H1 (cell line): Measurements from ENCODE around the gene ZBTB42. TPM values are rescaled to one million over a fixed set of nuclear protein-coding genes. Genes with fewer than 3 reads are reported as not detected.

Source experiments
- ATF3 ChIP-seq: IDR thresholded peaks from 2 replicates; pipeline ENCODE4 v1.6.1; 2011; ENCODE audit warnings: low read depth, mild to moderate bottlenecking, low read length; ENCODE audit not compliant: insufficient read depth
- CHD7 ChIP-seq: fragments of 300-600 bp; sonication (generic); IDR thresholded peaks from 2 replicates; pipeline ENCODE4 v1.7.1; 2012; ENCODE audit warnings: low read length, moderate library complexity, mild to moderate bottlenecking, inconsistent platforms; ENCODE audit not compliant: insufficient replicate concordance
- CREB1 ChIP-seq: IDR thresholded peaks from 2 replicates; pipeline ENCODE4 v1.6.1; 2012; ENCODE audit warnings: inconsistent platforms
- CTCF ChIP-seq, 3 experiments: IDR thresholded peaks; 1 replicate in 2 of 3; 2 replicates in 1 of 3; pipeline versions ENCODE4 v1.5.1 to v1.6.1; 2011; ENCODE audit warnings: low read length in 3 of 3, mild to moderate bottlenecking in 3 of 3, inconsistent platforms in 2 of 3, low read depth in 1 of 3, moderate library complexity in 1 of 3; ENCODE audit not compliant: insufficient read depth in 1 of 3; ENCODE audit errors: control extremely low read depth in 1 of 3
- POLR2A ChIP-seq, 2 experiments: IDR thresholded peaks; 1 replicate in 1 of 2; 2 replicates in 1 of 2; pipeline ENCODE4 v1.6.1; 2011; ENCODE audit warnings: low read depth in 2 of 2, low read length in 2 of 2, mild to moderate bottlenecking in 2 of 2; ENCODE audit errors: control extremely low read depth in 1 of 2
- RAD21 ChIP-seq, 2 experiments: IDR thresholded peaks in 1 of 2; conservative IDR thresholded peaks in 1 of 2; 2 replicates each; pipeline ENCODE4 v1.6.1; 2011; ENCODE audit warnings: low read depth in 2 of 2, low read length in 2 of 2, improper control_type of control experiment in 1 of 2, inconsistent platforms in 1 of 2, mild to moderate bottlenecking in 1 of 2, moderate library complexity in 1 of 2
- SAP30 ChIP-seq: fragments of 300-600 bp; sonication (generic); IDR thresholded peaks from 2 replicates; pipeline ENCODE4 v1.7.1; 2012; ENCODE audit warnings: low read length, moderate library complexity, mild to moderate bottlenecking, inconsistent platforms; ENCODE audit not compliant: insufficient read depth, insufficient replicate concordance
- polyA plus RNA-seq, 7 experiments: library from polyadenylated mRNA; depleted of rRNA in 3 of 7; stranded (reverse) in 5 of 7; unstranded in 2 of 7; fragments of >200 nt in 5 of 7; fragments of 200-250 nt in 2 of 7; gene quantifications; 1 replicate in 5 of 7; 2 replicates in 1 of 7; 4 replicates in 1 of 7; pipeline versions ENCODE4 v1.2.1 to v1.2.3, GENCODE V29; 2011 to 2013; ENCODE audit warnings: missing spikeins in 2 of 7, mixed read lengths in 2 of 7
- total RNA-seq: library from RNA; stranded (reverse); fragmentation: NEBNext Ultra II Directional; extraction: Animal tissue kit (Norgen Biotek cat#: 25700); gene quantifications from 2 replicates; pipeline ENCODE4 v1.2.1, GENCODE V29; 2021

The ZBTB42 gene
- total and polyA plus RNA-seq, 2 of the 8 experiments (the other 6 are each of a cell fraction or from before 2014, with no cell fraction given) = 2.8 to 3.1 TPM

GRCh38 chr14:104766256-104766862 is 34.5 kb upstream of the ZBTB42 start (continued):
- TF ChIP-seq CHD7 (no peak), CREB1 (no peak), CTCF (IDR thresholded peaks at IDR 0.05; ENCODE audit: control extremely low read depth in 1 of 3, insufficient read depth in 1 of 3, low read depth in 1 of 3, low read length in 3 of 3) (no peak), ATF3 (no peak), RAD21 (IDR thresholded peaks at IDR 0.05 in 1 of 2, conservative IDR thresholded peaks at IDR 0.05 in 1 of 2; ENCODE audit: low read depth in 2 of 2, low read length in 2 of 2) (no peak), SAP30 (no peak), POLR2A (IDR thresholded peaks at IDR 0.05; ENCODE audit: control extremely low read depth in 1 of 2, low read depth in 2 of 2, low read length in 2 of 2) (no peak)
